Tibial nerve (tissue), 4 donors: ENCODE results near the gene RIN3.

Experiments
- CTCF ChIP-seq, 5 experiments: fragments of 200-600 bp in 3 of 5; fragments of 450-650 bp in 2 of 5; sonication (generic) in 3 of 5; IDR thresholded peaks; one replicate each; pipeline ENCODE4 v1.5.1; 2016 to 2019; ENCODE audit warnings: antibody characterized with exemption in 5 of 5, mild to moderate bottlenecking in 3 of 5, moderate library complexity in 2 of 5
- EP300 ChIP-seq, 2 donors: sonication (generic); formaldehyde crosslinking; IDR thresholded peaks; one replicate each; pipeline ENCODE4 v1.6.1; 2017; ENCODE audit warnings: antibody characterized with exemption in 2 of 2, mild to moderate bottlenecking in 1 of 2

GRCh38 chr14:92534932-92535643 lies 21.5 kb downstream of the RIN3 start:
- no peak for TF ChIP-seq CTCF (IDR thresholded peaks at IDR 0.05)
- no peak for TF ChIP-seq EP300 (IDR thresholded peaks at IDR 0.05)
